ENCODE data around the gene PPM1L. TPM values are rescaled to one million over a fixed set of nuclear protein-coding genes. Genes with fewer than 3 reads are reported as not detected.
A peak's percentile ranks its signal among the peaks of the same experiment; 100 is the strongest.

The PPM1L gene
- total RNA-seq, 1 donor from 2014 or later, result 63.2 TPM

DNA sequence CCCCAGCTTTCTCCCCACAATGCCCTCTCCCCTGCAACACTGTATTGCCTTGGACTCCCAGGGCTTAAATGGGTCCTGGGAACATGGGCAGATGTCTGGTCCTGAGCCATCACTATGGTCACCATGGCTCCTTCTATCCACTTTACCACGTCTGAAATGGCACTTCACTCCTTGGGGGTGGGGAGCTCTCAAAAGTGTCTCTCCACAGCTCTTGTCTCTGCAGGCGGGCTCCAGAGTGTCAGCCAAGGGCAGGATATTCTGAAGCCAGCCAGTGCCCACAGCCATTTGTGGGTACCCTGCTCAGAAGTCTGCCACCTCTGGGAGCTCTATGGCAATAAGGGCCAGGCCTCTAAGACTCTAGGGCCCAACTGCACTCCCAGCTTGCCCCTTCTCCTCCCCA lies 163.9 kb downstream of the PPM1L start:
- FAIRE-seq (no peak), DNase-seq (ENCODE audit: low spot score in 2 of 2) (no peak)

DNA sequence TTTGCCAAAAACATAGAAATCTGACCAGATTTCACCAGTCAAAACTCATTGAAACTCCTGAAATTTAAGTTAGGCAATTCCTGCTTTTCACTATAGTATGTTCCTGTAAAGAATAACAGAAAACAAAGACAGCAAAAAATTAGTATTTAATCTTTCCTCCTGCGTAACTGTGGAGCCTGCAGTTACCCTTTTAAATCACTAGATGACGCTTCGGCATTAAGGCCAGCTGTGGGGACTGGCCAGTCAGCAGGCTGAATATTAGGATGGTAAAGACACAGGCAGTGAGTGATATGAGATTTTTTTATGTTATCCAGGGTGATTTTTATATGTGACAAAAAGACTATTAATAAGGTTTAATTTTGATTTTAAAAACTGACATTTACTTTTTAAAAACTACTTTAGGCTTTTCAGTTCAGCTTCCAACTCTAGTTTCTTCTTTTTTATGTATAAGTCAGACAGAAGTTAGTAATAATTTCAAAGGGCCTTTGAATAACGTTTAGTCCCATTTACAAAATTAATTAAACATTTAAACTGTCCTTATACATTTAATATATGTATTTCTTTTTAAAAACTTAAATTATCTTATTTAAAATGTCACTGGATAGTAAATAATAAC lies 165.1 kb downstream of the PPM1L start:
- FAIRE-seq (no peak), DNase-seq (ENCODE audit: low spot score in 2 of 2) (peak in 1 of 2 donors; percentile 19)

DNA sequence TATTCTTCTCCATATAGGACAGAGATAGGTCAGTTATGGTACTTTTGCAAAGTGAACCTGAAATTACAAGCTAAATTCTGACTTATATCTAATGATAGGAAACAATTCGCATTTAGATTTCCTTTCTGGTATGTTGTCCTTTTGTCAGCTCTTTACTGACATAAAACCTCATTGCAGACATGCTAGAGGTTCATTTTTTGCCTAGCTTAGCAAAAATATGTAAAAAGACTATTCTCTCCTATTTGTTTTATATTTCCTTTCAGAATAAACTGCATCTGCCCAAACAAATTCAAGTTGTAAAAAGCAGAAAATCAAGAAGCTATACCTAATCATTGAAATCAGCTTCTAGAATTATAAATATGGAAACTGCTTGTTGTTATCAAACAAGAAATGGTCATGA lies 168.7 kb downstream of the PPM1L start:
- FAIRE-seq, result no peak
- DNase-seq (ENCODE audit: low spot score in 2 of 2), result no peak

- no peak for FAIRE-seq
Measured at GRCh38 chr3:160927620-160928019, 171.6 kb downstream of the PPM1L start.

GRCh38 chr3:160928183-160928726 lies 172.2 kb downstream of the PPM1L start:
- FAIRE-seq, result no peak

More at GRCh38 chr3:160927620-160928019, 171.6 kb downstream of the PPM1L start:
- DNase-seq (ENCODE audit: low spot score in 2 of 2), result no peak

DNA sequence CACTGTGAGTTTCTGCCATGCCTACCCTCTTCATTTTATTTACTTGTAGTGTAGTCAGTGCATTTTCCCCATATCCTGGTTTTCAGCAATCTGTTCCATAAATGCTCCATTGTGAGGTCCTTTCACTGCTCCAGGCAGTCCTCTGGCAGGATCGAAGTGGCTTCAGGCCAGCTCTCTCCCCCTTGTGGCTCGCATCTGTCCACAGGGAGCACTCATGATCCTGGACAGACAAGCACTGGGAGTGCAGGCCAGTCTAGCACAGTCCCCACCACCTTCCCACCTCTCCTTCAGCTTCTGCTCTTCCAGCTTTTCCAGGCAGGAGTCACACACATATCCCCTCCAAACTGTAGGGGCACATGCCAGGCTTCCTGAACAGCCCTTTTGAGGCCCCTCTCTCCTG lies 173.6 kb downstream of the PPM1L start:
- DNase-seq (ENCODE audit: low spot score in 2 of 2), result peak; percentile 2 to 13
- FAIRE-seq, result no peak

More at GRCh38 chr3:160928183-160928726, 172.2 kb downstream of the PPM1L start:
- DNase-seq (ENCODE audit: low spot score in 2 of 2), result no peak

GRCh38 chr3:160931474-160931873 lies 175.4 kb downstream of the PPM1L start:
- FAIRE-seq (no peak), DNase-seq (ENCODE audit: low spot score in 2 of 2) (no peak)

GRCh38 chr3:160935413-160936095 lies 179.5 kb downstream of the PPM1L start:
- FAIRE-seq (no peak), DNase-seq (ENCODE audit: low spot score in 2 of 2) (no peak)

- peak; percentile 16 to 44 for DNase-seq (ENCODE audit: low spot score in 2 of 2)
- FAIRE-seq, result peak; percentile 76
Measured at GRCh38 chr3:160941885-160942494, 186.0 kb downstream of the PPM1L start.

GRCh38 chr3:160943996-160944395 lies 188.0 kb downstream of the PPM1L start:
- no peak for FAIRE-seq

DNA sequence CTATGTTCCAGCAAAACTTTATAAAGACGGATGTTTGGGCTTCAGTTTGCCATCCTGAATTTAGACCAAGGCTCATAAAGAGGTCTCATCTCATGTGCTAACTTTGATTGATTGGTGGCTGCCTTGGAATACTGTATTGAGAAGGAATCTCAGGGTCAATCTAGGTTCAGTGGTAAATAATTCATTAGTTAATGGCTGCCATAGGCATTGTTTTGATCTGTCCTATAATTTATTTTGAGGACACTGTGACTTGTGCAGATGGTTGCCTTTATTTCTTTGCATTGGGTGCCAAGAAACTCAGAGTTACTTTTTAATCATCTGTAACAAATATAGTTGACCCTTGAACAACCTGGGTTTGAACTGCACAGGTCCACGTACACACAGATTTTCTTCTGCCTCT lies 189.3 kb downstream of the PPM1L start:
- FAIRE-seq (no peak), DNase-seq (ENCODE audit: low spot score in 2 of 2) (no peak)

More at GRCh38 chr3:160943996-160944395, 188.0 kb downstream of the PPM1L start:
- DNase-seq (ENCODE audit: low spot score in 2 of 2), result no peak

DNA sequence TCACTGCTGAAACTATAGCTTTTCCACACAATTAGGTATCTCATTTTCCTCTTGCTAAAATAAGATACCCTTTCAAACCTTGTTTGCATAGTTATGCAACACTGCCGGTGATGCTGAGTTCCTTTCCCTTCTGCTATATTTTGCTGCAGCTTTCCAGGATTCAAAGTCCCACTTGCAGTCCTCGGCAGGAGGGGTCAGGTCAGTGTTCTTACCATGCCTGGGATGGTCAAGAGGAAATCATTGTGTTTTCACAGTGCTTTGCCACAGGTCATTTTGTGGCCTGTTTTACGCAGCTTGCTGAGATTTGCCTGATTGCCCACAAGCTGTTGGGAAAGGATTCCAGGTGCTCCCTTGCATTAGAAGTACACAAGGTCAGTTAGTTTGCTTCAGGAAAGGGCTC lies 192.2 kb downstream of the PPM1L start:
- FAIRE-seq, result no peak

GRCh38 chr3:160949460-160949859 lies 193.4 kb downstream of the PPM1L start:
- DNase-seq (ENCODE audit: low spot score in 2 of 2) (no peak), FAIRE-seq (no peak)

More for the DNA sequence above, 192.2 kb downstream of the PPM1L start:
- DNase-seq (ENCODE audit: low spot score in 2 of 2), result no peak

GRCh38 chr3:160950542-160950941 lies 194.5 kb downstream of the PPM1L start:
- no peak for DNase-seq (ENCODE audit: low spot score in 2 of 2)
- FAIRE-seq, result no peak

DNA sequence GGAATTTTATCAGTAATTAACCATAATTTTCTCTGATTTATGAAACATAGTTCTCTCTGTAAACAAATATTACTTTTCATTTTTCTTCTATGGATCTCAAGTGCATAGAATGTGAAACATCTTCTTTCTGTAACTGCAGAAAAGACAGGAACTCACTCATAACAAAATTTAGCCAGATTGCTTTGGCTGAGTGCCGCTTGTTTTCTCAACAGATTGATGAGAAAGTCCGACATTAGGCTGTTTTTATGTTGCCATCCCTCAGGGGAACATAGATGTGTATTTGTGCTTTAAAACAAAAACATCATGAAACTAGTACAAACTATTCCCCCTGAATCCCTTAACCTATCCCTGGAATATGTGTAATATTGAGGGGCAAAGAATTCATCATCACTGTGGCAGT lies 194.9 kb downstream of the PPM1L start:
- FAIRE-seq, result no peak
- no peak for DNase-seq (ENCODE audit: low spot score in 2 of 2)

DNA sequence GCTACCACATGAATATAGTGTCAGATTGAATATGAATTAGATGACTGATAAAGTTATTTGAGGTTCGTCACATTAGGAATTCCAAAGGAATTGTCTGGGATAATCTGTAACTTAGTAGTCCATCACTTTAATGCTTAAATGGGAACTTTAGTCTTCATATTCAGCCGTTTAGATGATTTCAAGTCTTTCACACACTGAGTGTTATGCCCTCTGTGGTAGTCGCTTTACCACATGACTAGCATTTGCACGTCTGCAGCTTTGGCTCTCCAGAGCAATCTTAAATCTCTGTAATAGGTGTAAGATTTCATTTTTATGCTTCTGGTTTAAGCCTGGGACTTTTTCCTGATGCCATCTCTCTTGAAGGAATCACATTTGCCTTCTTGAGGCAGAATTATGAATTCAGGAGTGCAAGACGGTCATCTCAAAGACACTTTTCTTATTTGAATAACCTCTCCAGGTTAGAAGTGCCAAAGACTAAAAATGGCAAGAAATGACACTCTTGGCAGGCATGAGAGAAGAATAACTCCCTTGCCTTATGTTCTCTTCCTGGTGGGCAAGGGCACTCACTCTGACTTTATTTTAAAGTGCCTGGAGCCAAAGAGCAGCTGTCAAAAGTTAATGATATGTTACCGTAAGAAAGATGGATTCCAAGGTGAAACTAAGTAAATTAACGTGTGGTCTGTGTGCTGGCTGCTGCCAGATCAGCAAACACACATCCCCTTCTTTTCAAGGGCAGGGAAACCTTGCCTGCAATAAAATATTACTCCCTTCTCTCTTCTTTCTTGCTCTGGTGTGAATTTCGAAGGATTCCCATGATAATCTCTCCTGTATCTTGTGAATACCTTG lies 195.8 kb downstream of the PPM1L start:
- no peak for DNase-seq (ENCODE audit: low spot score in 2 of 2)
- no peak for FAIRE-seq

- no peak for FAIRE-seq
Measured at GRCh38 chr3:160953686-160954085, 197.7 kb downstream of the PPM1L start.

GRCh38 chr3:160956785-160957184 lies 200.8 kb downstream of the PPM1L start:
- FAIRE-seq, result no peak
- no peak for DNase-seq (ENCODE audit: low spot score in 2 of 2)

More at GRCh38 chr3:160953686-160954085, 197.7 kb downstream of the PPM1L start:
- no peak for DNase-seq (ENCODE audit: low spot score in 2 of 2)

- FAIRE-seq (no peak), DNase-seq (ENCODE audit: low spot score in 2 of 2) (no peak)
Measured at GRCh38 chr3:160960568-160960967, 204.5 kb downstream of the PPM1L start.

DNA sequence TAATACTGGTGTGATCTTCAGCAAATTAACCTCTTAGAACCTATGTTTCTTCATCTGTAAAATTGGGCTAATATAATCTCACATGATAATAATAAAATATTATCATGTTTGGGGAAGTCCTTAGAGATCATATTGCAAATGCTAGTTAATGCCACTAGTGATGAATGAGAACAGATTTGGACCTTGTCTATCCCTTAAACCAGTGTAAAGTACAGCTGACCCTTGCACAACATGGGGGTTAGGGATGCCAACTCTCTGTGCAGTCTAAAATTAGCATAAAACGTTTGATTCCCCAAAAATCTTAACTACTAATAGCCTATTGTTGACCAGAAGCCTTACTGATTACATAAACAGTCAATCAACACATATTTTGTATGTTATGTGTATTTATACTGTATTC lies 207.9 kb downstream of the PPM1L start:
- no peak for FAIRE-seq
- no peak for DNase-seq (ENCODE audit: low spot score in 2 of 2)
